GM21717 (cell line): ENCODE measurements around the gene BCAP31.
"Not testable (repeated sequence)": the region's sequence is repeated elsewhere in the genome, so short reads cannot be mapped to it uniquely, and the experiment has no call there.

Source experiments
- ATAC-seq: cut with Tn5 transposase; IDR thresholded peaks from one replicate; pipeline ENCODE4 v1.9.1; 2021; ENCODE audit warnings: mild to moderate bottlenecking, moderate library complexity; ENCODE audit not compliant: unreplicated experiment

BCAP31 gene

DNA sequence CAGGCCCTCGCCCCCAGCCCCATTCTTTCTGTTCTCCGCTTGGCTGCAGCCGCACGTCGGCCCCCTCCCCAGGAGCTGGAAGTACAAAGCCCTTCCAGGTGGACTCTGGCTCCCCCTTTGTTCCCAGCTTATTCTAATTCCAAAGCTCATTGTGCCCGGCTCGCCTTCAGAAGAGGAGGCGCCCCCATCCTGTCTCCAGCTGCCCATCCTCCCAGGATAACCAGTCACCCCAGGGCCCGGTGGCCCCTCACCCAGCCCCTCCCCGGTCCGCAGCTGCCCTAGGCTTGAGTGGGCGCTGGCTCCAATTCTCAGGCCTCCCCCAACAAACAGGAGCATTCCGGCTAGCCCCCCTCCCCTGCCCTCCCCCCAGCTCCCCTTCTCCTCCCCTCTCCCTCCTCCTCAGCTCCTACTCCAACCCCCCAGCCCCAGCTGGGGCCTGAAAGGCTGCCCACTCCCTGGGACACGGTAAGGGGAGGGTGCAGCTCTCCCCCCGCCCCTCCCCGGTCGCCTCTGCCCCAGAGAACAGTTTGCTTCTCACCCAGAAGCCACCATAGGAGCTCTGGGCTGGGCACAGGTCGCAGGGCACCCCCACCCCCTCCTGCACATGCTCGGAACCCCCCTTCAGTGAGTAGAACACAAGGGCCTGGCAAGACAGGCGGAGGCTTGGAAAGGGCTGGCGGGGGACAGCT is 39.6 kb downstream of the BCAP31 start:
- ATAC-seq: no peak

DNA sequence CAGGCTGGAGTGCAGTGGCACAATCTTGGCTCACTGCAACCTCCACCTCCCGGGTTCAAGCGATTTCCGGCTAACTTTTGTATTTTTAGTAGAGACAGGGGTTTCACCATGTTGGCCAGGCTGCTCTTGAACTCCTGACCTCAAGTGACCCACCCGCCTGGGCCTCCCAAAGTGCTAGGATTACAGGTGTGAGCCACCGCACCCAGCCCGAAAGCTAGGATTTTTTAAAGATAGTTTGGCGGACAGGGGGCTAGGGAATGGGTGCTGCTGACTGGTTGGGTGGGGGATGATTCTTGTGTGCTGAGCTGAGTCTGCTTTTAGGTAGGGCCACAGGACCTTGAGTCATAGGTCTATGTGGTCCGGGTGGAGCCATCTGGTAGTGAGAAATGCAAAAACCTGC is 40.7 kb downstream of the BCAP31 start:
- ATAC-seq: not testable (repeated sequence)

DNA sequence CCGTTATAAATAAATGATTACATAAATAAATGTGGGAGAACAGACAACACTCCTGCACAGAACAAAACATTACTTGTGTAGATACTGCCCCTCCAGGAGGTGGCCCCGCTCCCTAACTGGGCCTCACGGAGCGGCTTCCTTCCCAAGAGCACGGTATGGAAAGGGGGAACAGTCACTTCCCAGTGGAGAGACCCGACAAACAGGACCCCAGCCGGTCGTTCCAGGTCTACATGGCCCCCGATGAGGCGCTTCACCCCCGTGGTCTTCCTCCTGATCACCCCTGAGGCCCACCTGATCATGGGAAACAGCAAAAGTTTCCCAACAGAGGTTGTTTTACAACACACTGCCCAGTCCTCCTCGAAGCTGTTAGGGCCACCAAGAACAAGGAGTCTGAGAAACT is 43.0 kb downstream of the BCAP31 start:
- ATAC-seq: no peak

DNA sequence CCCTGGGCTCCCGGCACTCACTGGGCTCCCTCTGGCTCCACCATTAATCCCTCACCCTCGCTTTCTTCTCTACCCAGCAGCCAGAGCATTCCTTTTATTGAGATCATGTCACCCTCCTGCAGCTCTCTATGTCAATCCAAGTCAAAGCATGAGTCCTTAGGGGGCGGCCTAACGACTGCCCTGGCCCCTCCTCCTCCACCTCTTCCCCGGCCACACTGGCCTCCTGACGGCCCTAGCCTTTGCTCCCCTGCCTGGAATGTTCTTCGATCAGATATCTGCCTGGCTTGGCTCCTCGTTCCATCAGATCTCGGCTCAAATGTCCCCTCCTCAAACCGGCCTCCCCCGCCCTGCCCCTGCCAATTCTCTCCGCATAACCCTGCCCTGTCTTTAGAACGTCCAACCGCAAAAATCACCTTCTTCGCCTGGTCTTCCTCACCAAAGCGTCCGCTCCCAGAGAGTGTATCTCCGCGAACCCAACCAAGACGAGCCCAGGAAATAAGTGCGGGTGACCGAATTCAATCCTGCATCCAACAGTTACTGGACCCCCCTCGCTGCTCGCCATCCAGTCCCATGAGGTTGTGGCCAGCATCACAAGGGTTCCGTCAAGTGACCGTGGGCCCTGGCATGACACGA is 49.9 kb downstream of the BCAP31 start:
- ATAC-seq: no peak

DNA sequence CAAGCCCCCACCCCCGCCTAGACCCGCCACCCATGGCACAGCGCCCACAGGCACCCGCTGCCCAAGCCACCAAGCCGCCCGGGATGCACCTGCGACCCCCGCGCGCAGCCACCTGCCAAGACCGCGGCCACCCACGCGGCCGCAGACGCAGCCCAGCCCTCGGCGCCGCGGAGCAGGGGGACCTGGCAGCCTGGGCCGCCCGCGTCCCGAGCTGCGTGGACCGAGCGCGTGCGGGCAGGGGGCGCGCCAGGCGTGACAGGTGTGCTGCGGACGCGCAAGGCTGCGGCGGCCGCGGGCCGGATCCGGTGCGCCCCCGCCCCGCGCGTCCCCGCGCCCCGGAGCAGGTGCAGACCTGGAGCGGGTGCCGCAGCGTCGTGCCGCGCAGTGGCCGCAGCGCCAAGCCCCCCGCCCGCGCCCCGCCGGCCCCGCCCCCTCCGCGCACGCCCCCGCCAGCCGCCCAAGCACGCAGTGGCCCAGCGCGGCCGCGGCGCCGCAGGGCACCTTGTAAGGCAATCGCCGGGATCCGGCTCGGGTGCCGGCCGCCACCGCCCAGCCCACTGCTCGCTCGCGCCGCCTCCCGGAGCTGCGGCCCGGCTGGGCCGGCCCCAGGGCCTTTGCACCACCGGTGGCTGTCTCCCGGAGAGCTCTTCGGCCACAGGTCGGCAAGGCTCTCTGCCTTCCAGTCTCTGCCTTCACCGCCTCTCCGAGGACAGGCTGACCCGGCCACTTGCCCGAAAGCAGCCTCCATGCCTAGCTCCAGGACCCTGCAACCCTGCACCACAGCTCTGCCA is 50.6 kb downstream of the BCAP31 start, which contains the start of gene PNCK:
Gene PNCK, minus strand, starts transcription at position 386 of the 791 bp plus-strand sequence. CDS start 737 bp downstream, outside the sequence.
- ATAC-seq: no peak

DNA sequence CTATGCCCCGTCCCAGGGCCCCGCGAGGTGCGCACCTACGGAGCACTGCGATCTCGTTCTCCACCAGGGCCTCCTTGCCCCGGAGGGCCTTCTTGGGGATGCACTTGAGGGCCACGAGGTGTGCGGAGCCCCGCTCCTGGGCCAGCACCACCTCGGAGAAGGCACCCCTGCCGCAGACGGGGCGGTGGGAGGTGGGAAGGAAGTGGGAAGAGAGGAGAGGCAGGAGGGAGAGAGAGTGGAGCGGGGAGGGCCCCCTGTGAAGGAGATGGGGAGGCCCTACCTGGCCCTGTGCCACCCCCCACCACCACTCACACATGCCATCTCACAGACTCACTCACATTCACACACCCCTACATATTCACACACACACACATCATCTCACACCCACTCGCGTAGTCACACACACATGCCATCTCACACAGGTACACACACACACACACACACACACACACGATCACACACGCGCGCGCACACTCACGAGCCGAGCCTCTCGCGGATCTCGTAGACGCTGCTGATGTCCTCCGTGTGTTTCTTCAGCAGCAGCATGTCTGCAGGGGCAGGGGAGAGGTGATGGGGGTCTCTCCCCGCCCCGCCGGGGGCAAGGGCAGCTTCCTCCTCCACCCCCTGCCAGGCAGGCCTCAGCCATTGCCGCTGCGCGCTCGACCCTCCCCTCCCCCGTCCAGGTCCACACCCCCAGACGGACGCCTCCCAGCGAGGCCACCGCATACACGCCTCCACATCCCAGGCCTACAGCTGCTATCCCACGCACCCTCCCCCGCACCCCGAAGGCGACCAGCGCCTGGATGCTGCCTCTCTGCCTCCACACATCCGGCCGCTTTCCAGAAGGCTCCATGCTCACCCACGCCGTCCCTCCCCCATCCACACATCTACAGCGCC is 51.4 kb downstream of the BCAP31 start:
- no peak for ATAC-seq

DNA sequence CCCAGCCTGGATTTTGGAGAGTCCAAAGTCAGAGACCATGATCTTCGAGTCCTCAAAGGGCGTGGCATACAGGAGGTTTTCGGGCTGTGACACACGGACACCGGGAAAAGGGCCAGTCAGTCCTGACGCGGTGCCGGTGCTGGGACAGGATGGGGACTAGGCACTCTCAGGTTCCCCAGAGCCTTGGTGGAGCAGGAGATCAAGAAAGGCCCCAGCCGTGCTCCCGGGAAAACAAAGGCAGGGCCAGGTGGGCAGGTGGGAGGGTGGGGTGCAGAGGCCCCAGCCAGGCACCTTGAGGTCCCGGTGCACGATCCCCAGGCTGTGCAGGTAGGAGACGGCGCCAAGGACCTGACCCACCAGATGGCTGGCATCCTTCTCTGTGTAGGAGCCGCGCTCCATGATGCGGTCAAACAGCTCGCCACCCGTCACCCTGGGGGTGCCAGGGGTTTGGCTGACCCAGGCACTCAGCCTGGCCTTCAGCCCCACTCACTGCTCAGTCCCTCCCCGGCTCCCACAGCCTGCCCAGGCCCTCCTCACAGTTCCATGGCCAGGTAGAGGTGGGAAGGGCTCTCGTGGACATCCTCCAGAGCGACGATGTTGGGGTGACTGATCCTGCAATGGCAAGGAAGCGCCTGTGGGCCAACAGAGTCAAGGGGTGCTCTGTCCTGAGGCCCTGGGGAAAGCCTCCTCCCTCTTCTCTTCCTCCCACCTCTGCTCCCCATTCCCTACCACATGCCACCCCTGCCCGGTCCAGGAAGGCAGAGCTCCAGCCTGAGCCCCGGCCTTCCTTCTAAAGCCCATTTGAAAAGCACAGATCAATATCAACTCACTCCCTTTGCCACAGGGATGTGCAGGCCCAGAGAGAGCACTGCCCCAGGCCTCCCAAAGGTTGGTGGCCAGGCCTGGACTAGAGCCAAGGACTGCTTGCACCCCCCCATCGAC is 52.3 kb downstream of the BCAP31 start:
- ATAC-seq: no peak

DNA sequence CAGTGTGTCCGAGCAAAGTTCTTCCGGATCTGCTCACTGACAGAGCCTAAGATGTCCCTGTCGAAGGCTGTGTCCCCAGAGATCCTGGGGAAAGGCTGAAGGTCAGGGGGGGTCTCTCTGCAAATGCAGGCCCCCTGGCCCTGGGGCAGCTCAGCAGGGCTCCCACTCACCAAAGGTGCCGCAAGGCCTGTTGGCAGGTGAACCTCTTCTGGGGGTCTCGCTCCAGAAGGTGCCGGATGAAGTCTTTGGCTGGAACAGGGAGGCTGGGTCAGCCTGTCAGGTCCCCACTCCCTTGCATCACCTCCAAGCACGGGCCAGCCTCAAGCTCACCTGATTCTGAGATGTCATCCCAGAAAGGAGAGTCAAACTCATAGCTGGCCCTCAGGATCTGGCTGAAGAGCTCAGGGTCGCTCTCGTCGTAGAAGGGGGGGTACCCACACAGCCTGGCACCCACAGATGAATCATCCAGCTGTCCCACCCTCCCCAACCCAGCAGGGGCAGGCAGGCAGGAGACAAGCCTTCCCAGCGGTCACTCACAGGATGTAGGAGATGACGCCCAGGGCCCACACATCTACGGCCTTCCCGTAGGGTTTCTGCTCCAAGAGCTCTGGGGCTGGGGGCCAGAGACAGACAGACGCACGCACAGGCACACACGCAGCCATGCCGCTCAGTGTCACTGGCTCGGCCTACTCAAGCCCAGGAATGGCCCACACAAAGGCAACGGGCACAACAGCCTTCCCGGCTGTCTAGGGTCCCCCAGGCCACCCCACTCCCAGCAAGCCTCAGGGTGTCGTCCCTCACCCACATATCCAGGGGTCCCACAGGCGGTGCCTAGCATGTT is 53.2 kb downstream of the BCAP31 start:
- no peak for ATAC-seq

DNA sequence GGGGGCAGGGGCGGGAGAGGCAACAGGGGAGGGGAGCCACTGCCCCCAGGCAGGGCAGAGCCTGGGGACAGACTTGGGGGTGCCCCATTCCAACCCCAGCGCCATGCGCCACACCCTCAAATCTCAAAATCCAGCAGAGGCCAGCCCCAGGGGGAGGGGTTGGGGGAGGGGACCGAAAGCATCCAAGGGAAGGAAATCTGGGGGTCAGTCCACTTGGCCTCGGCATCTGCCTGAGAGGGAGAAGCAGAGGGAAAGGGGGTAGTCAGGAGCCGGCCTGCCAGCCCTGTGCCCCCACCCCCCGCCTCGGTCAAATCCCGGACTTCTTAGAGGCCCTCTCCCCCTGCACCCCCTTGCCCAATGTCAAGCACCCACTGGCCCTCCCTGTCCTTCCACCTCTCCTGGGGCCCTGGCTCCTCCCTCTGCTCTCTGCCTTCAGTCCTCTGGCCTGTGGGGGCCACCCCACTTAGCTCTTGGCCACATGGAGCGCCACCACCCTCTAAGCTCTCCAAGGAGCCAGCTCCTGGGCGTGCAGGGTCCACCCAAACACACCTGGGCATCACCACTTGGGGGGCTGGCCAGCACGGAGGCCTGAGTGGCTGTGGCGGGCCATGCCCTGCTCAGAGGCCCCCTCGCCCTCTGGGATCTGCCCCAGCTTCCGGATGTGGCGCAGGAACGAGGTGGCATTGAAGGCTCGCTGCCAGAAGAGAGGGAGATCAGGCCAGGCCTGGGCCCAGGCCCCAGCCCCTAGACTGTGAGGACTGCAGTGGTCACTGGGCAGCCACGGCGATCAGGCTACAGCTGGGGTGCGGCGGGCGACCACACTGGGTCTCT is 54.1 kb downstream of the BCAP31 start:
- ATAC-seq: no peak

DNA sequence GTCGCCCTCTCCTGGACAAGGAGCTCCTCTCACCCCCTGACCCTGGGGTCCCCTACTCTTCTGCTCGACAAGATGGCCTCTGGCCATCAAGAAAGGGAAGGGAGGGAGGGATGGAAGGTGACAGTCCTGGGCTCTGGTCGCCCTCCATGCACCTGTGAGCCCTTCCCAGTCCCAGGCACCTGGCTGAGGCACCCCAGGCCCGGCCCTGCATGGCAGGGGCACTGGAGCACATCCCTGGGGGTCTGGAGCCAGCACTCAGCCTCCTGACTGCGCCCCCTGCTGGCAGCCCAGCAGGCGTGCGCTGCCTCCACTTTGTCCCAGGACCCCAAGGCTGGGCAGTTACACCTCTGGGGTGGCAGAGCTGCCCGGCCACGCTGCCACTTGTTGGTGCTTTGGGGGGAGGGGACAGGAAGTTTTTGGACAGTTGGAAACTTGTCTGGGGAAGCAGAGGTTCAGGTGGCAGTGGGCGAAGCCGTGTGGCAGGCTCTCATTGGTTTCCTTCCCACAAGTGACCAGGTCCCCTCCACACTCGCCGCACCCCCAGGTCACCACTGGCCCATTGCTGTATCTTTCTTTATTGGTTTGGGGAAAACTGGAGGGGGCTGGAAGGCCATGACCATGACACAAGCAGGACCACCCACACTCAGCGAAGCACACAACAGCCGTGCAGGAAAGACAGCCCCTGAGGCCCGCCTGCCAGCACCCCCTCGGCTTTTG is 54.9 kb downstream of the BCAP31 start:
- no peak for ATAC-seq

DNA sequence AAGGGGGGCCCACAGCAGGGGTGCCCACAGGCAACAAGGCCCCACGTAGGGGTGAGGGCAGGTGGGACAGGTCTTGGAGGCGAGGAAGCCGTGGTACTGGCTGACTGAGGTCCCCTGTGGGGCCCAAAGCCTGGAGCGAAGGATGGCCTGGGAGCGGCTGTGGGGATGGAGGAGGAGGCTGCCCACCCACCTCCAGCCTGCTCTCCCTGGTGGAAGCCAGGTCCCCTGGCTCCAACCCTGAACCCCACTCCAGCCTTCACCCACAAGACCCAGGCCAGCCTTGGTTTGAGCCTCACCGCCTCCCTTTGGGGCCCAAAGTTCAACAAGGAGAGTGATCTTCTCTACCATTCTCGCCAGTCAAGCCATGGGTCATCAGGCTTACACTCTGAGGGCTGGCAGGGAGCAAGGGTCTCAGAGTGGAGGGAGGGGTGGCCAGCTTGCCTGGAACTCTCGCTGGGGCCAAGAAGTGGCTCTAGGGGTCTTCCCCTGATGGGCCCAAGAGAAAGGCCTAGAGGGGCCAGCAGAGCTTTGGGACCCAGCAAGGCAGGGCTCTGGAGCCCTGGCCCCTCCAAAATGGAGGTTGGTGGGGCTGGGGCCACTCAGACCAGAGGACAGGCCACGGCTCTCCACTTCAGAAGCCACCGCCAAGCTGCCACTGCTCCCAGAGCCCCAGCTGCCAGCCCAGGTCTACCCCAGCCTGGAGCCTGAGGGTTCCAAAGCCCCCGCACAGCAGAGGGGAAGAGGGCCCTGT is 55.6 kb downstream of the BCAP31 start:
- no peak for ATAC-seq

DNA sequence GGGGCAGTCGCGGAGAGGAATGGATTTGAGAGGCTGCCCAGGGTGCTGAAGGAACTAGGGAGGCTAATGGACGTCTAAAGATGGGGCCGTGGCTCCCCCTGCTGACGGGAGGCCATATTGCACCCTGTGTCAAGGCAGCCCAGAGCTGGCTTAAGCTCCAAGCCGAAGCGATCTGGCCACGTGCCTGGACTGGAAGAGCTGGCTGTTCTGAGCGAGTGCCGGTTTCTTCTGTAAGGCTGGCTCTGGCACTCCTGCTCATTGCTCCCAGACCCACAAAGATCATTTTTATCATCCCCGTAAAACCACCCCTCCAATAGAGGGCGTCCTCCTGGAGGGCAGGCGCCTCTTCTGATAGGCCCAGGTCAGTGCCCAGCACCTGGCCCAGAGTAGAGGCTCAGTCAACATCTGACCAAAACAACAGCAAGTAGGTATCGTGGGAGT is 56.2 kb downstream of the BCAP31 start:
- ATAC-seq: peak; percentile 62

DNA sequence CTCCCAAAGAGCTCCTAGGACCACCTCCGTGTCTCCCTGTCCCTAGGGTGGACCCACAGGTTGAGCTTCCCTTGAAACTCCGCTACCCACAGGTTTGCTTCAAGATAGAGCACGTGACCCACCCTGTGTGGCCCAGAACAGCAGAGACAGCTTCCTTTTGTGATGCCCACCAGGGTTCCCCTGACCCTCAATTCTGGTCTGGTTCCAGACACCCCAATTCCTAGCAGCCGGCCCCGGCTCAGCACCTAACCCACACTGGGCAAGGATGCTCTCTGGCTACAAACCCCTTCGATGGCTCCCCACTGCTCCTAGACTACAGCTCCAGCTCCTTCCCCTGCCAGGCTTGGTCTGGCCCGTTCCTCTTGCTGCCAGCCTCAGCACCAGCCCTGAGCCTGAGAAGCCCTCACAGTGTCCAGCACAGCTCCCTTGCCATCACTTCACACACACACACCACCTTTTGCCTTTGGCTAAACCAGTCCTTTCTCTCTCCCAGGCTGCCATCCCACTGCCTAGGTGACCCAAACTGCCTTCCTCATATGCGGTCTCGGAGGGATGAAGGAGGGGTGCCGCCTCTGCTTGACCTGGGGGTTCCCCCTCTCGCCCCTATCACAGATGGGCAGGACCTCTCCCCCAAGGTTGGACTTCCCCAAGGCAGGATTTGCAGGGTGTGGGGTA is 56.8 kb downstream of the BCAP31 start:
- no peak for ATAC-seq

DNA sequence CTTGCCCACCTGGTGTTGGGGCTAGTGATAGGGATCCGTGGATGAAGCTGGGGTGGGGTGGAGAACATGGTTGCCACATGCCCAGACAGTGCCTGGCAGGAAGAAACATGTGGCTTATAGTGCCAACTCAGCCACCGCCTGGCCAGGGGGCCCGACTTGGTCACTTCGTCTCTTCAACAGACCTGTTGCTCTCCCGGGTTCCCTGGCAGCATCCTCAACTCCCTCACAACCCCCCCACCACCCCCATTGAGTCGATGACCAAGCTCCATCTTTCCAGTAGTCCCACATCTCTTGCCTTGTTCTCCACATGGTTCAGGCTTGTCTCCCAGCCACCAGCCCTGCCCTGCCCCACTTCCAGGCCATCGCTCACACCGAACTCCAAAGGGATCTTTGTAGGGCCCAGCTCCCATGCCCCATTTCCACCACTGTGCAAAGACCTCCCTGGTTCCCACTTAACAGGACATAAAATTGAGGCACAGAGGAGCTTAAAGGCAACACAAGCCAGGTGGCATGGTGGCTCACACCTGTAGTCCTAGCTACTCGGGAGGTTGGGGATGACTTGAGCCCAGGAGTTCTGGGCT is 58.4 kb downstream of the BCAP31 start:
- no peak for ATAC-seq

DNA sequence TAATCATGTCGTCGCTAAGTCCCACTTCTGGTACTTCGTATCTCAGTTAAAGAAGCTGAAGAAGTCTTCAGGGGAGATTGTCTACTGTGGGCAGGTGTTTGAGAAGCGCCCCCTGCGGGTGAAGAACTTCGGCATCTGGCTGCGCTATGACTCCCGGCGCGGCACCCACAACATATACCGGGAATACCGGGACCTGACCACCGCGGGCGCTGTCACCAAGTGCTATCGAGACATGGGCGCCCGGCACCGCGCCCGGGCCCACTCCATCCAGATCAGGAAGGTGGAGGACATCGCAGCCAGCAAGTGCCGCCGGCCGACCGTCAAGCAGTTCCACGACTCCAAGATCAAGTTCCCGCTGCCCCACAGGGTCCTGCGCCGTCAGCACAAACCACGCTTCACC is 61.9 kb downstream of the BCAP31 start:
- no peak for ATAC-seq

DNA sequence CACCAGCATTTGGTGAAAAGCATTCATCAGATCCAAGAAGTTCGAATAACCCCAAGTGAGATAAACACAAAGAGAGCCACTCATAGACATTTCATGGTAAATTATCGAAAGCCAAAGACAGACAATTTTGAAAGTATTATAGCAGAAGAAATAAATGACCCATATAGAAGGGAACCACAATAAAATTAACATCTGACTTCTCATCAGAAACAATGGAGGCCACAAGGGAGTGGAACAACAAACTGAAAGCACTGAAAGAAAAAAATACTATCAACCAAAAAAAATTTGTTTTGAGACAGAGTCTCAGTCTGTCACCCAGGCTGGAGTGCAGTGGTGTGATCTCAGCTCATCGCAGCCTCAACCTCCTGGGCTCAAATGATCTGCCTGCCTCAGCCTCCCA is 64.9 kb downstream of the BCAP31 start:
- no peak for ATAC-seq
